Measurements from ENCODE around the gene SSX2IP.

GRCh38 chr1:84600796-84601195 is 89.5 kb downstream of the SSX2IP start:
- TF ChIP-seq CTCF (IDR thresholded peaks at IDR 0.05; ENCODE audit: low read depth, low read length, missing input control), result no peak
- TF ChIP-seq REST (IDR thresholded peaks at IDR 0.05), result no peak
- no peak for TF ChIP-seq TAF1 (conservative IDR thresholded peaks at IDR 0.05)
- no peak for TF ChIP-seq RAD21 (IDR thresholded peaks at IDR 0.05)
- no peak for TF ChIP-seq NR2F2 (IDR thresholded peaks at IDR 0.05)
- no peak for TF ChIP-seq GABPA (IDR thresholded peaks at IDR 0.05 in 1 of 2, conservative IDR thresholded peaks at IDR 0.05 in 1 of 2)
- TF ChIP-seq HNF4G (IDR thresholded peaks at IDR 0.05), result no peak
- TF ChIP-seq ATF3 (IDR thresholded peaks at IDR 0.05), result no peak
- TF ChIP-seq MAX (IDR thresholded peaks at IDR 0.05), result no peak
- no peak for TF ChIP-seq YY1 (IDR thresholded peaks at IDR 0.05)
- TF ChIP-seq FOXA1 (IDR thresholded peaks at IDR 0.05), result no peak
- no peak for TF ChIP-seq SP1 (IDR thresholded peaks at IDR 0.05)
- no peak for TF ChIP-seq RXRA (IDR thresholded peaks at IDR 0.05)

All from liver (tissue), 3 donors.